ENCODE results near the gene TNFSF13B.

Gene TNFSF13B, protein sequence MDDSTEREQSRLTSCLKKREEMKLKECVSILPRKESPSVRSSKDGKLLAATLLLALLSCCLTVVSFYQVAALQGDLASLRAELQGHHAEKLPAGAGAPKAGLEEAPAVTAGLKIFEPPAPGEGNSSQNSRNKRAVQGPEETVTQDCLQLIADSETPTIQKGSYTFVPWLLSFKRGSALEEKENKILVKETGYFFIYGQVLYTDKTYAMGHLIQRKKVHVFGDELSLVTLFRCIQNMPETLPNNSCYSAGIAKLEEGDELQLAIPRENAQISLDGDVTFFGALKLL

DNA sequence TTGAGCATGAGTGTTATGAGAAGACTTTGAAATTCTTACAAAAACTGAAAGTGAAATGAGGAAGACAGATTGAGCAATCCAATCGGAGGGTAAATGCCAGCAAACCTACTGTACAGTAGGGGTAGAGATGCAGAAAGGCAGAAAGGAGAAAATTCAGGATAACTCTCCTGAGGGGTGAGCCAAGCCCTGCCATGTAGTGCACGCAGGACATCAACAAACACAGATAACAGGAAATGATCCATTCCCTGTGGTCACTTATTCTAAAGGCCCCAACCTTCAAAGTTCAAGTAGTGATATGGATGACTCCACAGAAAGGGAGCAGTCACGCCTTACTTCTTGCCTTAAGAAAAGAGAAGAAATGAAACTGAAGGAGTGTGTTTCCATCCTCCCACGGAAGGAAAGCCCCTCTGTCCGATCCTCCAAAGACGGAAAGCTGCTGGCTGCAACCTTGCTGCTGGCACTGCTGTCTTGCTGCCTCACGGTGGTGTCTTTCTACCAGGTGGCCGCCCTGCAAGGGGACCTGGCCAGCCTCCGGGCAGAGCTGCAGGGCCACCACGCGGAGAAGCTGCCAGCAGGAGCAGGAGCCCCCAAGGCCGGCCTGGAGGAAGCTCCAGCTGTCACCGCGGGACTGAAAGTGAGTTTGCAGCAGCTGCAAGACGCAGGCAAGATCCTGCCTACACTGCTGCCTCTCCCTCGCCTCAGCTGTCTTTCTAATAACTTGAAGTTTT lies at the start of gene TNFSF13B:
Gene TNFSF13B, plus strand, starts transcription at position 118 of the 728 bp plus-strand sequence. Its CDS starts 178 bp downstream, at position 296.
- DNase-seq (ENCODE audit: low spot score), result peak; percentile 60
- TF ChIP-seq, protein P1, sequence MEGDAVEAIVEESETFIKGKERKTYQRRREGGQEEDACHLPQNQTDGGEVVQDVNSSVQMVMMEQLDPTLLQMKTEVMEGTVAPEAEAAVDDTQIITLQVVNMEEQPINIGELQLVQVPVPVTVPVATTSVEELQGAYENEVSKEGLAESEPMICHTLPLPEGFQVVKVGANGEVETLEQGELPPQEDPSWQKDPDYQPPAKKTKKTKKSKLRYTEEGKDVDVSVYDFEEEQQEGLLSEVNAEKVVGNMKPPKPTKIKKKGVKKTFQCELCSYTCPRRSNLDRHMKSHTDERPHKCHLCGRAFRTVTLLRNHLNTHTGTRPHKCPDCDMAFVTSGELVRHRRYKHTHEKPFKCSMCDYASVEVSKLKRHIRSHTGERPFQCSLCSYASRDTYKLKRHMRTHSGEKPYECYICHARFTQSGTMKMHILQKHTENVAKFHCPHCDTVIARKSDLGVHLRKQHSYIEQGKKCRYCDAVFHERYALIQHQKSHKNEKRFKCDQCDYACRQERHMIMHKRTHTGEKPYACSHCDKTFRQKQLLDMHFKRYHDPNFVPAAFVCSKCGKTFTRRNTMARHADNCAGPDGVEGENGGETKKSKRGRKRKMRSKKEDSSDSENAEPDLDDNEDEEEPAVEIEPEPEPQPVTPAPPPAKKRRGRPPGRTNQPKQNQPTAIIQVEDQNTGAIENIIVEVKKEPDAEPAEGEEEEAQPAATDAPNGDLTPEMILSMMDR (IDR thresholded peaks at IDR 0.05; ENCODE audit: borderline replicate concordance, control extremely low read depth, extremely low read depth, insufficient read depth, missing control alignments), result peak; percentile 44
- in situ Hi-C loops (cut with MboI; ENCODE audit: low sequenced_read_pairs, unreplicated experiment), result no loop called here

DNA sequence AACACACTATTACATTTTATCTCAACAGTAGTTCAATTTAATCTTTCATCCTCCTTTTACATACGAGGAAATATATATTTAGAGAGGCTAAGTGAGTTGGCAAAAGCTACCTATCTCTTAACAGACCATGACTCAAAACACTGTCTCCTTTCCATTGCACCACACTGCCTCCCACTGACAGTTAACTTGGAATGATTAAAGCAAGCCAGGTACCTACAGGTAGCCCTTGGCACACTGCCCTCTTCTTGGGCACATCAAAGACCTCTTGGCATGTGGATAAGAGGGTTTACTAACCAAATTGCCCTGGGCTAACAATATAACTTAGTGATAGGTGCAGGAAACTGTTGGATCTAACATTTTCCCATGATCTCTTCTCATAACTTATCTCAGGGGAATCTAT lies 49.5 kb upstream of the TNFSF13B start:
- TF ChIP-seq, protein P1 (IDR thresholded peaks at IDR 0.05; ENCODE audit: borderline replicate concordance, control extremely low read depth, extremely low read depth, insufficient read depth, missing control alignments), result peak; percentile 26
- DNase-seq (ENCODE audit: low spot score), result no peak
- in situ Hi-C loops (cut with MboI; ENCODE audit: low sequenced_read_pairs, unreplicated experiment), result no loop called here

DNA sequence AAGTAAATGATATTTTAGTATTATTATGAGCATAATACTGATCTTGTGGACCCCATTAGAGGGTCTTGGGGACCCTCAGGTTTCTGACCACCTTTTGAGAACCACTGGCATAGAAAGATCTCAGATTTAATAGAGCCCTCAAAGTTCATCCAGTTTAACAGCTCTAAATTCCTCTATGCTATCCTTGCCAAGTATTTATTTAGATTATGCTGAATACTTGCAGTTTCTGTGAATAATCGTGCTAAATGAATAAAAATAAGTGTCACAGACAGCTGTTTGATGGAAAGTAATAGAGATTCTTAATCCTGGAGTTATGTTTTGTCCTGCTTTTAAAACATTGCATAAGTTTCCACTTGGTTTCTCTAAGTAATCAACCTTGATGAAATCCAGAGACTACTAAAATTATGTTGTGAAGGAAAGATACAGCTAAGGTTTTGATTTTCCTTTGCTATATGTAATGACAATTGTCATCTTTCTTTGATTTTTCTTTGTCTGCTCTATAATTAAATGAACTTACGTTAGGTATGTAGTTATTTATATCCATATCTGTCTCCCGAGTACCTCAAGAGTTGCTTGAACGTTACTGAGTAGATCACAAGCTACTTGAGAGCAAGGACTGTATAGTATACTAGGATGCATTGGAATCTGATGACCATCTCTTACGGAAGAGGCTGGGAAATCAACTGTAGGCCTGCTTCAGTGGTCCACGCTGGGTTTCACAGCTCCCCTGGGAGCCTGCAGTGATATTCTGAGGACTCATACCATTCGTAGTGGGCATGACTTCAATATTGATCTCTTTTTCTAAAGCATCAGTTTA lies 45.6 kb upstream of the TNFSF13B start:
- DNase-seq (ENCODE audit: low spot score), result no peak
- TF ChIP-seq, protein P1 (IDR thresholded peaks at IDR 0.05; ENCODE audit: borderline replicate concordance, control extremely low read depth, extremely low read depth, insufficient read depth, missing control alignments), result no peak
- in situ Hi-C loops (cut with MboI; ENCODE audit: low sequenced_read_pairs, unreplicated experiment), result no loop called here

DNA sequence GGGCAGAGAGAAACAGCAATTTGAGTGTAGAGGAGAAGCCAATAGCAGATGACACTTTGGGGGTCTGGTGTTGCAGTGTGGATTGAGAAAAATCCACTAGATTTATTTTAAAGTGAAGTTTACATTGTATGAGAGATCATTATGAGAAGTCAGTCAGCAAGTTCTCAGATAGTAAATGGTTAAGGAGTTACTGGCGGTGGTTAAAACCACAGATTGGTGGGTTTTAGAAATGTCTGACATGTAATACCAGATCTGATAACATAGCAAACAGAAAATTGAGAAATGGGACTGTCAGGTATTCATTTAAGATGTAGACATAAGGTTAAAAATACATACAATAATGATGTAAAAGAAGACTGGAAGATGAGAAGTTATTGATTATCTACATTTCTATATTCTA lies 44.1 kb upstream of the TNFSF13B start:
- in situ Hi-C loops (cut with MboI; ENCODE audit: low sequenced_read_pairs, unreplicated experiment), result no loop called here
- TF ChIP-seq, protein P1 (IDR thresholded peaks at IDR 0.05; ENCODE audit: borderline replicate concordance, control extremely low read depth, extremely low read depth, insufficient read depth, missing control alignments), result no peak
- no peak for DNase-seq (ENCODE audit: low spot score)

DNA sequence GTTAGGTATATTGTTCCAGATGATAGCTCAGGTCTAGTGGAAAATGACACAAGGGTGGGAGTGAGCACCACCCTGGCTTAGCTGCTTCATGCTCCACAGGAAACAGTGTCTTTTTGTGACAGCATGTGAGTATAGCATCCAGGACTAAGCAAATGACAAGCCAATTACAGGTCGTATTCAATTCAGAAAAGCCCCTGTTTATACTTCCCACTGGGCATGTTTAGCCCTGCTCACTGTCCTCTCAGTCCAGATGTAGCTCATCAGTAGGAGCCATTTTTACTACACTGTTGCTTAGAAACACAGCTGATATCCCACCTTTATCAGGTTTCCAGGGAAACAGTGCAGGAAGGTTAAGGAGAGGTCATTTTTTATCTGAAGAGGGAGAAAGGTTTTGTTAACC lies 43.3 kb upstream of the TNFSF13B start:
- TF ChIP-seq, protein P1 (IDR thresholded peaks at IDR 0.05; ENCODE audit: borderline replicate concordance, control extremely low read depth, extremely low read depth, insufficient read depth, missing control alignments), result no peak
- in situ Hi-C loops (cut with MboI; ENCODE audit: low sequenced_read_pairs, unreplicated experiment), result no loop called here
- DNase-seq (ENCODE audit: low spot score), result no peak

DNA sequence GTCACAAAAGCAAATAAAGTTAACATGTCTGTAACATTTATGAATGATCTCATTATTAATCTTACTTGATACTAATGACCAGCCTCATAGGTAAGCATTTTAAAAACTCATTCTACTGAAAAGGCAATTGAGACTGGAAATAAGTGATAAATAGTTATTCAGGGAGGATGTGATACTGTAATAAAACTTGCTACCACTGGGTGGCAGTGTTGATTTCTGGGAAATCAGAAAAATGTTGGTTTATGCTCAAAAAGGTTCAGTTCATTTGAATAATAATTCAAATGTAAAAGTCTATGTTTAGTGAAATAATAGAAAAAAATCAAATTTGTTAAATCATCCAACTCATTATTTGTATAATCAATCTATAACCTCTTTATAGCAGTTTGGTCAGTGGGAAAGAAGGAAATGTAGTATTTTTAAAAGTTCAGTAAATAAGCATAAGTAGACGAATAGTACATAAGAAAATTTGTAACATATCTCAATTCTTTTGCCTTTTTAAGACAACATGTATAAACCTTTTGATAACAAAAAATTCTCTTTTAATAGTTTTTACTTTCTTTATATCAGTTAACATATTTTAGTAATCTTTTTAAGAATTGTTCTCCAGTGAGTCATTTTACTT lies 41.8 kb upstream of the TNFSF13B start:
- TF ChIP-seq, protein P1 (IDR thresholded peaks at IDR 0.05; ENCODE audit: borderline replicate concordance, control extremely low read depth, extremely low read depth, insufficient read depth, missing control alignments), result peak; percentile 51
- in situ Hi-C loops (cut with MboI; ENCODE audit: low sequenced_read_pairs, unreplicated experiment), result no loop called here
- DNase-seq (ENCODE audit: low spot score), result no peak
